GM12878 (cell line): Measurements from ENCODE around the gene EPB41L4B.

Source experiments
- ASH2L ChIP-seq: fragments of 300-600, 200-600 bp; sonication (generic); IDR thresholded peaks from 2 replicates; pipeline ENCODE4 v1.6.1; 2017; ENCODE audit warnings: low read depth, mild to moderate bottlenecking, borderline replicate concordance
- BCL11A ChIP-seq: IDR thresholded peaks from 2 replicates; pipeline ENCODE4 v1.6.1; 2011; ENCODE audit warnings: low read depth, low read length
- EZH2 ChIP-seq: IDR thresholded peaks from 2 replicates; pipeline ENCODE4 v1.6.1; 2012; ENCODE audit warnings: low read depth, mild to moderate bottlenecking, control low read depth, inconsistent platforms, low read length, borderline replicate concordance; ENCODE audit not compliant: control insufficient read depth
- POLR2AphosphoS5 ChIP-seq: IDR thresholded peaks from 2 replicates; pipeline ENCODE4 v1.6.1; 2011; ENCODE audit warnings: mild to moderate bottlenecking, low read length, inconsistent platforms
- SP1 ChIP-seq: IDR thresholded peaks from one replicate; pipeline ENCODE4 v1.6.1; 2011; ENCODE audit warnings: low read depth, low read length
- TCF12 ChIP-seq: IDR thresholded peaks from 2 replicates; pipeline ENCODE4 v1.6.1; 2011; ENCODE audit warnings: low read depth, mild to moderate bottlenecking, low read length
- ZNF207 ChIP-seq: fragments of 450-650 bp; IDR thresholded peaks from 2 replicates; pipeline ENCODE4 v1.6.1; 2014; ENCODE audit warnings: antibody characterized with exemption, mild to moderate bottlenecking, borderline replicate concordance
- TF ChIP-seq, protein P1 (sequence below): IDR thresholded peaks from 2 replicates; pipeline ENCODE4 v1.6.1; 2012; ENCODE audit warnings: low read depth, low read length, improper control_type of control experiment
- TF ChIP-seq, protein P2 (sequence below), 3 experiments: IDR thresholded peaks in 2 of 3; conservative IDR thresholded peaks in 1 of 3; 2 replicates each; pipeline ENCODE4 v1.5.1; 2011; ENCODE audit warnings: low read depth in 3 of 3, low read length in 3 of 3, mild to moderate bottlenecking in 3 of 3, control low read depth in 2 of 3, moderate library complexity in 2 of 3, inconsistent platforms in 1 of 3, mixed read lengths in 1 of 3; ENCODE audit not compliant: control insufficient read depth in 2 of 3, insufficient read depth in 1 of 3; ENCODE audit errors: extremely low read depth in 1 of 3

DNA sequence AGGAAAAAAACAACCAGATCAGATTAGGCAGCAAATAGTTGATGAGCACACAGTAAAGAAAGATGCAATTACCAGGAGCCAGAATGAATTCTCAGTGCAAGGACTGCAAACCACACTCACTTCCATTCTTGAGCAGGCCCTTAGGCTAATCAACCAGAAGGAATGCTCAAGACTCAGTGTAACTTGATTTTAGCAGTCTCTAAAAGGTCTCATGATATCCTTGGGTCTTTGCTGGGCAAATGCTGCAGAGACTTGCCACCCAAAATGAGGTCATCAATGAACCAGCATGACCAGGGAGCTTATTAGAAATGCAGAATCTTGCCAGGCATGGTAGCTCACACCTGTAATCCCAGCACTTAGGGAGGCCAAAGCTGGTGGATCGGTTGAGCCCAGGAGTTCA, 181.0 kb downstream of the EPB41L4B start:
- TF ChIP-seq, protein P1, sequence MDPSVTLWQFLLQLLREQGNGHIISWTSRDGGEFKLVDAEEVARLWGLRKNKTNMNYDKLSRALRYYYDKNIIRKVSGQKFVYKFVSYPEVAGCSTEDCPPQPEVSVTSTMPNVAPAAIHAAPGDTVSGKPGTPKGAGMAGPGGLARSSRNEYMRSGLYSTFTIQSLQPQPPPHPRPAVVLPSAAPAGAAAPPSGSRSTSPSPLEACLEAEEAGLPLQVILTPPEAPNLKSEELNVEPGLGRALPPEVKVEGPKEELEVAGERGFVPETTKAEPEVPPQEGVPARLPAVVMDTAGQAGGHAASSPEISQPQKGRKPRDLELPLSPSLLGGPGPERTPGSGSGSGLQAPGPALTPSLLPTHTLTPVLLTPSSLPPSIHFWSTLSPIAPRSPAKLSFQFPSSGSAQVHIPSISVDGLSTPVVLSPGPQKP = no peak
- no peak for TF ChIP-seq BCL11A
- TF ChIP-seq, protein P2, sequence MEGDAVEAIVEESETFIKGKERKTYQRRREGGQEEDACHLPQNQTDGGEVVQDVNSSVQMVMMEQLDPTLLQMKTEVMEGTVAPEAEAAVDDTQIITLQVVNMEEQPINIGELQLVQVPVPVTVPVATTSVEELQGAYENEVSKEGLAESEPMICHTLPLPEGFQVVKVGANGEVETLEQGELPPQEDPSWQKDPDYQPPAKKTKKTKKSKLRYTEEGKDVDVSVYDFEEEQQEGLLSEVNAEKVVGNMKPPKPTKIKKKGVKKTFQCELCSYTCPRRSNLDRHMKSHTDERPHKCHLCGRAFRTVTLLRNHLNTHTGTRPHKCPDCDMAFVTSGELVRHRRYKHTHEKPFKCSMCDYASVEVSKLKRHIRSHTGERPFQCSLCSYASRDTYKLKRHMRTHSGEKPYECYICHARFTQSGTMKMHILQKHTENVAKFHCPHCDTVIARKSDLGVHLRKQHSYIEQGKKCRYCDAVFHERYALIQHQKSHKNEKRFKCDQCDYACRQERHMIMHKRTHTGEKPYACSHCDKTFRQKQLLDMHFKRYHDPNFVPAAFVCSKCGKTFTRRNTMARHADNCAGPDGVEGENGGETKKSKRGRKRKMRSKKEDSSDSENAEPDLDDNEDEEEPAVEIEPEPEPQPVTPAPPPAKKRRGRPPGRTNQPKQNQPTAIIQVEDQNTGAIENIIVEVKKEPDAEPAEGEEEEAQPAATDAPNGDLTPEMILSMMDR (IDR thresholded peaks at IDR 0.05 in 2 of 3, conservative IDR thresholded peaks at IDR 0.05 in 1 of 3; ENCODE audit: control insufficient read depth in 2 of 3, extremely low read depth in 1 of 3, insufficient read depth in 1 of 3, low read depth in 3 of 3, low read length in 3 of 3) = no peak
- TF ChIP-seq POLR2AphosphoS5 = no peak
- TF ChIP-seq ZNF207 = no peak
- TF ChIP-seq SP1 = no peak
- no peak for TF ChIP-seq EZH2
- TF ChIP-seq ASH2L = no peak
- no peak for TF ChIP-seq TCF12
